Activated CD8-positive, alpha-beta memory T cell treated with anti-CD3 and anti-CD28 coated beads for 48 hours (primary cell): ENCODE data around the gene SNUPN.
A peak's percentile ranks its signal among the peaks of the same experiment; 100 is the strongest.

Experiments
- DNase-seq, 3 experiments: peaks; one replicate each; pipeline ENCODE4 v3.0.0-alpha.2; 2020; ENCODE audit warnings: low read depth in 2 of 3, low spot score in 2 of 3

Gene SNUPN

DNA sequence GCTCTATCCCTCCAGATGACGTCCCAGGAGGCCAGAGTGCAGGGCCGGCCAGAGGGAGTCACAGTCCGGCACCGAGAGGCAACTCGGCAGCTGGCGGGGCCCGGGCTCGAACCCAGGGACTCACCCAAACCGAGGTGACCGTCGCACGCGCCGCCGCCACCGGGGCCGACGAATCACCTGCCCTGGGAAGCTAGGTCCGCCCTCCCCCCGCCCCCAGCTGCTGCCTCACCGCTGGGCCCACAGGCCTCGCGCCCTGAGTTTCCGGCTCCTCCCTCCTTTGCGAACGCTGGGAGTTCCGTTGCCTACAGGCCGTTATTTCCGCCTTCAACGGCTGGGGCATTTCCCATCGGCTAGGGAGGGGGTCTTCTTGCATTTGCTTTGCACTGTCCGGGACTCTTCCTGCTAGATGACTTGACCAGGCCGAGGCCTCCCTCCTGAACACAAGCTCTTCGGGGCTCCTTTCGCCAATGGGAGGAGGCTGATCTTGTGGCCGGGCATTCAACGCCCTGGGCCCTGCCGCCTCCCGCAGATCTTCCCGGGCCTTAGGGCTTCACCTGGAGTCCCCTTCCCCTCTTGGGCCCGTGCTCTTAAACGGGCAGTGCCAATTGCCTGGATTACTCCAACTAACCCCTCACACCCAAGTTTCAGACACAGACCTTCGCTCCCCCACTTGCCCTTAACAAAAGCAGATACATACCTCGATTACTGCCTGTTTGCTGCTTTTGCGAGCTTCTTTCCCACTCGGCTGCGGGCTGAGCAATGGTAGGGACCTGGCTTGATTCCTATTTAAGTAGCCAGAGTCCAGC is at the start of gene SNUPN:
Gene SNUPN (minus strand): TSS at position 184 of the 806 bp plus-strand sequence. CDS start 4,674 bp downstream, outside the sequence.
- peak; percentile 86 to 87 (median 86) for DNase-seq

DNA sequence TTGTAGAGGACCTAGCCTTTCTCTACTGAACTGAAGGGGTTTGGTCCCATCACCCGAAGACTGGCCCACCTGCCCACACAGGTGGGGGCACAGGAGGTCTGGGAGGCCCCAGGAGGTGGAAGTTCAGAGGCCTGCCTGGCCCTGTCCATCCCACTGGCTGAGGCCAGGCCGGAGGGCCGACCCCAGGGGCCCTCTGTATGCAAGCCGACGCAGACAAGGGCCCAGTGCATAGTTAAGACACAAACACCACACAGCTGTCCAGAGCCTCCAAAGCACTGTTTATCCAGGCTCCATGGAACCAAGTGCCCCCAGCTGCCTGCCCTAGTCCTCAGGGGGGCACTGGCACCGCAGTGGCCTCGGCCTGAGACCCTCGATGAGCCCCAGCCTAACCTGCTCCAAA is 48.8 kb upstream of the SNUPN start:
- no peak for DNase-seq

DNA sequence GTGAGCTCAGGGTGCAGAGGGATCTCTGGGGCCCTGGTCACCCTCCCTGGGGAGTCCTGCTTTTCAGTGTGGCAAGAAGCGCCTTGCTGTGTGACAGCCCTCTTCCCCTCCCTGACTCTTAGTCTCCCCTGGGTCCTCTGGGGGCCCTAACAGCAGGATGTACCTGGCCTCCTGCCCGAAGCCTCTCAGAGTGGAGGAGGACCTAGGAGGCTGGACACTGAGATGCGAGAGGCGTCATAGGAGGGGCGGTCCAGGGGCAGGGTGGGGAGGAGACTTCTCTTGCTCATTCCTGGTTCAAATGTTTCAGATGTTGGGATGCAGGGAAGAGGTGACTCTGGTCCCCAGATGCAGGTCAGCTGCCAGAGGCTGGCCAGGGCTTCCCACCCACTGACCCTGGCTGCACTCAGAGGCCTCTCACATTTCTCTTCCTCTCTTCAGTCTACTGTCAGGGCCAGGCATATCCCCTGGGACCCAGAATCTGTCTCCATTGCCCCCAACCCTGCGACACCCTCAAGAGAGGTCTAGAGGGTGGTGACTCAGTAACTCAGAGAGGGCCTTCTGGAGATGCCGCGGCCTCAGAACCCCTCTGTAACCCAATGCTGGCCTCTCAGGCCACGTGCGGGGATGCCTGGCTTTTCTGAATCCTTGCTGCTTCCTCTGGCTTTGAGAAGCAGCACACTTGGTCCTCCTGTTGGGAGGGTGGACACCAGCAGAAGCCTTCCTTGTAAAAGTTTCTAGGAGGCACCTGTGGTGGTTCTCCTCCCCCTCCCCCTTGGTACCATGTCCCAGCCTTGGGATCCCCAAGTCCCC is 48.1 kb upstream of the SNUPN start:
- no peak for DNase-seq

DNA sequence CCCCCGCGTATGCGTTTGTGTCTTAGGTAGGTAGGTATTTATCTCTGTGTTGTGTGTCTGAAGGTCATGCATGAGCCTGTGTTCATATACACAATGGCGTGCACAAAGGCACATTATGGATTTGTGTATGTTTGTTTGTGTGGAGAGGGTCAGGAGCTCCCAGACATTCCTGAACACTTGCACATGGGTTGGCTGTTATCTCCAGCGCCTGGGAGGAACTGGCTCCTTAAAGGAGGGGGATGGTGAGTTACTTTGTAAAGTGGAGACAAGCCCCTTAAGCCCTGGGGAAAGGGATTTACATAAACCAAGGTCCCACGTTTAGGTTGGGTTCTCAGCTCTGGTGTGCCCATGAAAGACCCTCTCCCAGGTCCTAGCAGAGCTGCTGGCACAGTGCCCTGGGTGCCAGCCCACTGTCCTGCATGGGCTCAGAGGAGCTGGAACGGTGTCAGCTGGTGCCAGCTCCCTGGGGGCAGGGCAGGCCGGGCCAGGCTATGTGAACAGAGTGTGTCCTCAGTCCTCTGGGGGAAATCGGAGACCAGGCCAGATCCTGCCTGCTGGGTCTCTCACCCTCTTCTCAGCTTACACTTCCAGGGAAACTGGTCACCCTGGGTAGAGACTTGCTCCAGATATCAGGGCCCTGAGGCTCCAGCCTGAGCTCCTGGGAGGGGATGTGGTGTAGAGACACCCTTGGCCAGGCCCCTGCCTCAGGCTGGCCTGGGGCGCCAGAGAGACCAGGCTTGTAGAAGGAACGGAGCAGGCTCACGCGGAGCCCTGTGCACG is 47.3 kb upstream of the SNUPN start:
- DNase-seq = no peak

DNA sequence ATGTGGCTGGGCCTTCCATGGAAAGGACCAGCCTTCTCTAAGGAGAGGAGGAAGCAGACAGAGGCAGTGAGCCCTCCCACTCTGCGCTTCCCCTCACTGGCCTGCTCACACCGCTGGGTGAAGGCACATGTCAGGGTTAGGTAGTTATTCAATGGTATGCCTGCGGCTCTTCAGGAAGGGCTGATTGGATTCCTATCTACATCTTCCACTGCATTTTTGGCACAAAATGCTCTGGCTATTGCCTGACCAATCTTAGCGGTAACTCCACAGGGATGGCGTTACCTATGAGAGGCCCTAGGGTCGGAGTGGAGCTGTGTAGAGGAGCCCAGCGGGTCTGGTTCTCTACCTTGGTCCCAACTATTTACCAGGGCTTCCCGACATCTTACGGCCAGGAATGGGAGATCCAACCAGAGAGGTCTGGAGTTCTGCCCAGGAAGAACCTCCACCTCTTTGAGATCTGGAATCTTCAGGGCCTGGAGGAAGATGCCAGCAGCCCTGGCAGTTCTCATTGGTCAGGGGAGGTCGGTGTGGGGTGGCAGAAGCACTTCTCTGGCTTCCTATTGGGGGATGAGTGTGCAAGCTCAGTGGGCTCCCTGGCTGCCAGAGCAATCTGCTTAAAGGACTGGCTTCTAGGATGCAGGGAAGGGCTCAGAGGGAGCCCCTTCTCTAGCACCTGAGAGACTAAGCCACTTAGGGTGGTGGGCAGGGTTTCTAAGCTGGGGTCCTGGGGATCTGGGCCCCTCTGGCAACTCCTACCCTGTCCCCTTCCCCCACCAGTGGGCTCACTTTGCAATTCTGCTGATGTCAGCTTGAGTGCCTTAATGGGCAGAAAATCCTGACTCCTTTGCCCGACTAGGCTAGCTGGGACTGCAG is 46.4 kb upstream of the SNUPN start:
- DNase-seq = no peak

DNA sequence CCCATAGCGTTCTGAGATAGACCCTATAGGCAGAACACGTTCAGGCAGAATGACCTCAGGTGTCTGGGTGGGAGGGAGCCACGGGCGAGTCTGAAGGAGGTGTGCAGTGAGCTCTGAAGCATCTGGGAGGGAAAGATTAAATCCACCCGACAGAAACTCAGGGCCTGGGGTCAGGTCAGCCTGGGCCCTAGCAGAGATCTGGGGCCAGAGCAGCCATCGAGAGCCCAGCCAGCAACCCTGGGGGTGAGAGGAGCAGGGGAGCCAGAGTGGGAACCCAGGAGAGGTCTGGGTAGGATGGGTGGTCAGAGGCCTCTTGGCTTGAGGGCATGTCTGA is 44.3 kb upstream of the SNUPN start:
- DNase-seq = no peak

DNA sequence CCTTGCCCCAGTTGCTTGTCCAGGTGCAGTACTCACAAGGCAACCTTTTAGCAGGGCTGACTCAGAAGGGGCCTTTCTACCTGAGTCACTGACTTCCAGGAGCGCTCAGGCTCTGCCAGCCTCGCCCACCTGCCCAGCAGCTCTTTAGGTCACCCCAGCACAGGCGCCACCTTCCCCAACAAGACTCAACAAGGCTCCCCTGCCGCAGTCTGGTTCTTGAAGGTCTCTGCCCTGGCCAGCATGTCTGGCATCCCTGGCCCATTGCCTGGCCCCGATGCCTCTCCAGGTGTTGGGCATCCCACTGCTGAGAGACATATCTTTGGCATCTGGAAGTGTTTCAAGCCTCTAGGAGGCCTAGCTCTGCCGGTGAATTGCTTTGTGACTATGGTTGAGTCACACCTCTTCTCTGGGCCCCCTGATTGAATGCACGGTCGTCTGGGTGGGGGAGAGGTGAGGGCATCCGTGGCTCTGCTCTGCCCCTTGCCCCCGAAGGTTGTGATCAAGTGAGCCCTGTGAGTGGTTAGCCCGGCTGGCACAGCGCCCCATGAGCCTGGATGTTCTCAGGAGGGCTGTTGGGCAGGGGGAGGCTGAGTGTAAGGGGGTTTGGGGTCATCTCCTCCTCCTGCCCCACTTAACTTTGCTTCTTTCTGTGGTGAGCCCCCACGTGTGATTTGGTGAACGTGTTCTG is 43.8 kb upstream of the SNUPN start:
- no peak for DNase-seq

DNA sequence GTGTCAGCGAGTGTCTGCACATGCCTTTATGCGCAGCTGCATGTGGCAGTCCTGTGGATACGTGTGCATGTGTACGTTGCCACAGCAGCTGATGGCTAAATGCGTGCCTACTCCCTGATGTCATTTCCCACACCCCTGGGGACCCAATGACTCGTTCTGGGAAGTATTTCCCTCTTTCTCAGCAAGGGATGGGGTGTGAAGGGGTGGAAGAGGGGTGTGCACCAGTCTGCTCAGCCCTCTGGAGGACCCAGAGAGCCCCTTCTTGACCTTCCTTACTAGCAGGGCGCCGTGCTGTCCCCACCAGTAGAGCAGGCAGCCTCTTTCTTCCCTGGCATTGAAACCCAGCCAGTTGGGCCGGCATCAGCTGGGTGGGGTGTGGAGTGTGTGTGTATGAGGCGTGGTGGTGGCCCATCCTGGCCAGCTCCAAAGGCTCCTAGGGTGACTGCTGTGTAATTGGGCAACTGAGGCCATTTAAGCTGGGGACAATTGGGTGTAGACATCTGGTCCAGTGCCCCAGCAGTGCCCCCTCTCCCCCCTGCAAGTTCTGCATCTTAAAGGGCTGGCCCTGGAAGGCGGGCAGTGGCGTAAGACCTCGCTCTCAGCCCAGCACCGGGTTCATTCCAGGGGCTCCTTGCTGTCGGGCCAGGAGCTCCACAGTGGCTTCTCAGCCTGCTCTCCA is 41.4 kb upstream of the SNUPN start:
- no peak for DNase-seq

DNA sequence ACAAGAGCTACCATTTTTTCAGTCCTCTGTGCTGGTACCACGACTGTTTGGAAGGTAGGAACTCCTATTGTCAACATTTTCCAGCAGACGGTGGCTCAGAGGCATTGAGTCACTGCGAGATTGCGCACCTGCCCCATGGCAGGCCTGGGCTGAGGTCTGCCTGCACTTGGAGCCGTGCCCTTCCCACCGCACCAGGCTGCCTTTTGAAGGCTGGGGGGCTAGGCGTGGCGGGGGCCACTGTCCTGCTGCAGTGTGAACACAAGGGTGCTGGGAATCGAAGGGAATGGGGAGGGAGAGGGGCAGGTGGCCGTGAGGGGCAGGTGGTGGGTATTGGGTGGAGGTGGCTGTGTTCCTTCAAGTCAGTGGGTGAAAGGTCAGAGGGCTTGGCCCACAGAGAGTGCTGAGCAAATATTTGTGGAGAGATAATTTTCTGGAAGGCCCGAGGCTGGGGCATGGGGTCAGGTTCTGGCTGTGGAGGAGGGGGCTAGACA is 38.5 kb upstream of the SNUPN start:
- DNase-seq = no peak

DNA sequence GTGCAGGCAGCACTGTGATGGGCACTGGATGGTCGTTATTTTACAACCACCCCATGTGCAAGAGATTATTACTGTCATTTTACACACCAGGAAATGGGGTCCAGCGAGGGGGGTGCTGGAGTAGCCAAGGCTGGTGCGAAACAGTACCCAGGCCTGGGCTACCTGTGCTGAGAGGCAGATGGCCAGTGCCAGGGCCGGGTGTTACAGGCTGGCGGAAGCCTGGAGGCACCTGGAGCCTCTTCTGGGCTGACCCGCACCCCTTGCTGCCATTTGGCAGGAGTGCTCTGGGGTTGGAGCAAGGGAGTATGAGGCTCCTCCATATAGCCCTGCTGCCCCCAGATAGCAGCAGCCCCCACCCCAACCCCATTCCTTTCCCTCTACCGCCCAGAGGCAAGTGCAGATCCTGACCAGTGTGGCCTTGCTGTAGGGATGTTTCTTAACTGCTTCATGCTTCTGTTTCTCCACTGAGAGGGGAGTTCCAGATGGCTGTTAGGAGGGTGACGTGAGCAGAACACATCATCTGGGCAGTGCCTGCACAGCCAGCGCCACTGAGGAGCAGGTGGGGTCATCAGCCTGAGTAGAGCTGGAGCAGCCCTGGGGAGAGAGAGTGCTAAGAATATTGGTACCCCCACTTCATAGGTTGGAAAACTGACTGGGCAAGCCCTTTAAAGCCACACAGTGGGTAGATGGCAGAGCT is 37.4 kb upstream of the SNUPN start:
- DNase-seq = no peak

DNA sequence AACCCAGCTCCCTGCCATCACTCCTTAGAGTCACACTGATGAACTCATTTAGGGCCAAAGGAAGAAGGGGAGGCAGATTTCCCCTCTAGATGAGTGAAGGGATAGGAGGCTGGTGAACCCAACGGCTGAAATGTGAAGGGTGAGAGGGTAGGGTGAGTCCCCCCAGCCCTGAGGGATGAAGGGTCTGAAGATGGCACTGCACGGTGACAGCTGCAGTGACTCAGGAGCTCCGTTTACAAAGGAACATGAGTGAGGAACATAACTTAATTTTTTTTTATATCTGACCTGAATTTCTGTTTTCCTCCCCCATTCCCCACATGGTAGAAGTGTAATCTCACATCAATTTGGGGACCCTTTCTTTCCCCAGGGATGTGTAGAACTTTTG is 36.2 kb upstream of the SNUPN start:
- no peak for DNase-seq

DNA sequence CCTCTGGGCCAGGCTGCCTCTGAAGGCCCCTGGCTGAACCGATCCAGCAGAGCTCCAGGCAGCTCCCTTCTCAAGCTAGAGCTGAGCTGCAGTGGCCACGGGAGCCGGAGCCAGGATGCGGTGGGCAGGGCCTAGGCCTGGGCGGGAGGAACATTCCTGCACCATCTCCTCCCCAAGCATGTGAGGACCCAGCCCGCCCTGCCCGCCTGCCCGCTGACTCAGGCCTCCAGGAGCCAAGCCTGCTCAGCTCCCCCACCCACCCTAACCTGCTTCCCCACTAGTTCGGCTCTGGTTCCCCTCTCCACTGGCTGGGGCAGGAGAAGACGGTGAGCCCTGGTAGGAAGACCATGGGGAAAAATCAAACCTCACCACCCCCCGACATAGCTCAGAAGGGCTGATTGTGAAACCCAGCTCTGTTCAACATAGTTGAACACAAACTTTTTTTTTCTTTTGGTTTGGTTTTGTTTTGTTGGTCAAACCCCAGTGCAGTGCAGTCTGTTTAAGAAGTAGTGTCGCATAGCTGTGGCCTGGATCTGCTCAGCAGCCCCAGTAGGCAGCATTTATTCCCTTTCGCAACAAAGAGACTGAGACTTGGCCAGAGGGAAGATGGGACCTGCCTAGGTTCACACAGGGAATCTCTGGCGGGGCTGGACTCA is 35.7 kb upstream of the SNUPN start:
- no peak for DNase-seq

DNA sequence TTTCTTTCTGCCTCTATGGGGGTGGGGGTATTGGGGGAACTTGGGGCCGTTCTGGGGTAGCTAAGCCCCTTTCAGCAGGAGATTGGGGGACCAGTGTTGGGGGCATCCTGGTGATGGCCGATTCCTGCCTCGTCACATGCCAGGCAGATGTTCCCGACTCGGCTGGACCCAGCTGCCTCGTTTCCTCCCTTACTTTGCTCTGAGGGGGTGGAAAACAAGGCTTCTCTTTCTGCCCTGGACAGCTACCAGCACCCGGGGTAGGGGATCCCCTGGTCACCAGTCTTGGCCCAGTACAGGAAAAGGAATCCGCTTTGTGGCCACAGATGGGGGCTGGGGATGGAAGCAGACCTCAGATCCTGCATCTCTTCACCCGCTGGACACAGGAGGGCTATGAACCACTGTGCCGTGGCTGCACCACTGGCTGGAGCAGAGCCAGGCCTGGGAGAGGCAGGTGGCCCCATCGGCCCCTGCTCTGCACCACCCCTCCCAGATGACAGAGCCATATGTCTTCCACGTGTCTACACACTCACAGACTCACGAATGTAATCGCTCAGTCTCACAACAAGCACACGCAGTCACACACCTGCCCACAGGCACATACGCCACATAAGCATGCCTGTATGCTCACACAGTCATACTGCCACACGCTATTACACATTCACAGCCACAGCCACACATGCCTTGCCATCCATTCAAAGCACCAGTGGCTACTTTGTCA is 34.6 kb upstream of the SNUPN start:
- no peak for DNase-seq

DNA sequence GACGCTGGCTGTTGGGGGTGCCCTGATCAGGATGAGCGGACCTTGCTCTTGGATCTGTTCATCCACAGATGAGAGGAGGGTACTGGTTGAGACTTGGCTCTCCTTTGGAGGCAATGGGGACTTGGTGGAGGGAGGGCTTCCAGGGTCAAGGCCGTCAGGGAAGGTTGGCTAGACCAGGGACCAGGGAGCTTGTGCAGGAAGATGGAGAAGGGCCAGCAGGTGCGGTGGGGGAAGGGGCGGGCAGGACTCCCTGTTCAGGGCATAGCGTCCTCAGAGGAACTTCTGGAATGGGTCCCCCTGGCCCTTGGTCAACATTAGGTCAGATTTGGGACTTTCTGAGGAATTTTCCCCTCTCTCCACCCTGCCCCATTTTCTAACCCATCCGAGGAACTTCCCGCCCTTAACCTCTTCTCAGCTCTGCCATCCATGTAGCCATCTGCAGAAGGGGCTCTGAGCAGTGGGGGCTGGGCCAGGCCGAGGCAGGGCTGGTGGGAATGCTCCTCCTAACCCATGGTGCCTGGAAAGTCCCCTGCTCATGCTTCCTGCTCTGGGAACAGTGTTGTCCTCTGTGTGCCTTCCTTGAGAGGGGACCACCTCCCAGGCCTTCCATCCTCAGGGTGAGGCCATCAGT is 33.7 kb upstream of the SNUPN start:
- DNase-seq = no peak

DNA sequence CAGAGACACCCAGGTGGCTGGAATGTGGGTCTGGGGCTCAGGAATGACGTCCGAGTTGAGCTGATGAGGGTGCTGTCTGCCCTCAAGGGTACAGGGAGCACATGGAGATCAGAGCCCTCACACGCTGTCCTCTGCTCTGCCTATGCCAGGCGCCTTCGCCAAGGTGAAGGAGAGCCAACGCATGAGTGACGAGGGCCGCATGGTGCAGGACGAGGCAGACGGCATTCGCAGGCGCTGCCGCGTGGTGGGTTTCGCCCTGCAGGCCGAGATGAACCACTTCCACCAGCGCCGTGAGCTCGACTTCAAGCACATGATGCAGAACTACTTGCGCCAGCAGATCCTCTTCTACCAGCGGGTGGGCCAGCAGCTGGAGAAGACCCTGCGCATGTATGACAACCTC is 31.3 kb upstream of the SNUPN start:
- no peak for DNase-seq

DNA sequence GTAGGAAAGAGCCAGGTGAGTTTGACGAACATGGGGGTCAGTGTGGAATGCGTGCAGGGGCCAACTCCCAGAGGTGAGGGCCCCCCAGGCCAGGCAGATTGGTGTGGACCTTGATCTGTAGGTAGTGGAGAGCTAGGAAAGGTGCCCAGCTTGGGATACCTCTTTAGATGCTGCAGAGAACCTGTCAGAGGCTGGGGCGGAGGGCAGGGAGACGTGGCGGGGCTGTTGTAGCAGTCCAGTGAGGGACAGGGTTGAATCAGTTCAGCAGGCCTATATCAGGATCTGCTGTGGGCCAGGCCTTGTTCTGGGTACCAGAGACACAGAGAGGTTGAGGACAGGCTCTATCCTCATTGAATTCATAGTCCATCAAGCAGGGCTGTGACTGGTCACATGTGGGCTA is 30.8 kb upstream of the SNUPN start:
- DNase-seq = no peak

DNA sequence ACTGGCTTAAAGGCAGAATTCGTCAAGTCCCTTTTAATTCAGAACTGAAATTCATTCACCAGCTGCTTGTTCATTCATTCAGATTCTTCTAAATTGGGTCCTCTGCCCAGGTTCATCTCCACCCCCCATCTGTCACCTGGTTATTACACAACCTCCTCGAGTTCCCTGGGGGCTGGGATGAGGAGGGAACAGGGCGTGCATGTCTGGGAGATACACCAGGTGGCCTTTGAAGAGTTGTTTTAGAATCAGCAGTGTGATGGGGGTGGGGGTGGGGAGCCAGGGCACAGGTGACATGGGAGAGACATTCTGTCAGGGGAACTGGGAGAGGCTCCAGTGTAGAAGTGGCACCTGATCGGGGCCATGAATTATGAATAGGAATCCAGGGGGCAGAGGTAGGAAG is 30.4 kb upstream of the SNUPN start:
- DNase-seq = no peak
